PFSK-1 (cell line): Measurements from ENCODE around the gene SNTB2.

Experiments used
- FOXP2 ChIP-seq: optimal IDR thresholded peaks from 2 replicates; pipeline ENCODE3; 2011; ENCODE audit warnings: borderline replicate concordance, control low read depth, inconsistent platforms; ENCODE audit not compliant: insufficient read depth; ENCODE audit errors: extremely low read length, extremely low read depth
- POLR2AphosphoS5 ChIP-seq: IDR thresholded peaks from 2 replicates; pipeline ENCODE4 v1.6.1; 2012; ENCODE audit warnings: low read depth, mild to moderate bottlenecking, control low read depth, low read length, moderate library complexity
- SIN3A ChIP-seq: IDR thresholded peaks from 2 replicates; pipeline ENCODE4 v1.6.1; 2012; ENCODE audit warnings: mild to moderate bottlenecking, low read length, moderate library complexity, borderline replicate concordance; ENCODE audit not compliant: insufficient read depth
- TAF1 ChIP-seq: IDR thresholded peaks from 2 replicates; pipeline ENCODE4 v1.6.1; 2012; ENCODE audit warnings: low read length, control low read depth, borderline replicate concordance; ENCODE audit not compliant: insufficient read depth
- TF ChIP-seq, protein P1 (sequence below), 2 experiments: IDR thresholded peaks; 2 replicates each; pipeline versions ENCODE4 v1.6.1 to v1.8.0; 2011 to 2012; ENCODE audit warnings: low read depth in 2 of 2, low read length in 2 of 2, control low read depth in 1 of 2, inconsistent platforms in 1 of 2, mild to moderate bottlenecking in 1 of 2, moderate library complexity in 1 of 2; ENCODE audit not compliant: insufficient read depth in 1 of 2

Gene SNTB2

DNA sequence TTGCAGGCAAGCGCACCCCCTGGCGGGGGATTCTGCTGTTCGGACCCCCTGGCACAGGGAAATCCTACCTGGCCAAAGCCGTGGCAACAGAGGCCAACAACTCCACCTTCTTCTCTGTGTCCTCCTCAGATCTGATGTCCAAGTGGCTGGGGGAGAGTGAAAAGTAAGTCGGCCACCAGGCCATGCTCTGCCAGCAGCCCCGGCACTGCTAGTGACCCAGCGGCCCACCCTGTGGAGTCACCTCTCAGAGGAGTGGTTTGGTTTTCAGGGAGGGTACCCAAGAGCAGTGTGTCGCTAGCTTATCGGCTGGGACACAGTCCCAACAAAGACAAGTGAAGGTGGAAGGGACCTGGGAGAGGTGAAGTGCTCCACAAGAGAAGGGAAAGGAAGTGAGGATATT is 132.4 kb downstream of the SNTB2 start:
- TF ChIP-seq FOXP2, result no peak

DNA sequence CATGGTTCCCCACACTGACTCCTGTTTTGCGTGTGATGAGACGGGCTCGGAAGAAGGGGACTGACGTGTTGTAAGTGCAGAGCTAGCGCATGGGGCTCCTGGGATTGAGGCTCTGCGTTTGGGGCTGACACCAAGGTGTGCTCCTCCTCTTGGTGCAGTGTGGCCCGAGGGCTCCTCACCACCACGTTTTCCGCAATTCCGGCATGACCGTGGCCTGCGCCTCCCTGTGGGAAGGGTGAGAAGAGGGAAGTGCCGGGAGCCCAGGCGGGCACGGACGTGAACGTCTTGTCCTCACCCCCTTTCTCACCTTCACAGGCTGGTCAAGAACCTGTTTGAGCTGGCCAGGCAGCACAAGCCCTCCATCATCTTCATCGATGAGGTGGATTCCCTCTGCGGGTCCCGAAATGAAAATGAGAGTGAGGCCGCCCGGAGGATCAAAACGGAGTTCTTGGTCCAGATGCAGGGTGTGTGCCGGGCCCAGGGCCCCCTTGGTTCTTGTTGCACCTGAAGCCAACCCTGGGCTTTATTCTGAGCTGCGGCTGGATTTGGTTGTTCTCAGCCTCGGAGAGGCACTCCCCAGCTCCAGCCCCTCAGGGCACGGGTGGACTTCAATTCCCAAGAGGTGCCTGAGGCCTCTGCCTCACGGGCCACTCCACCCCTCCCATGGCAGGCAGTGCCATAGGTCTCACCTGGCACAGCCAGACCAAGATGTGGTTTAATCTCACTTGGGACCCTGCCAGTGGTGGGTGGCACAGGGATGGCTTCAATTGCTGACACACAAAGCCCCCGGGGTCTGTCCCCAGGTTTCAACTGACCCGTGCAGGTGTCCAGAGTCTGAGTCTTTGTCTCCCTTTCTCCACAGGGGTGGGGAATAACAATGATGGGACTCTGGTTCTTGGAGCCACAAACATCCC is 133.1 kb downstream of the SNTB2 start:
- TF ChIP-seq FOXP2, result no peak
- no peak for TF ChIP-seq TAF1
- no peak for TF ChIP-seq POLR2AphosphoS5
- TF ChIP-seq, protein P1, sequence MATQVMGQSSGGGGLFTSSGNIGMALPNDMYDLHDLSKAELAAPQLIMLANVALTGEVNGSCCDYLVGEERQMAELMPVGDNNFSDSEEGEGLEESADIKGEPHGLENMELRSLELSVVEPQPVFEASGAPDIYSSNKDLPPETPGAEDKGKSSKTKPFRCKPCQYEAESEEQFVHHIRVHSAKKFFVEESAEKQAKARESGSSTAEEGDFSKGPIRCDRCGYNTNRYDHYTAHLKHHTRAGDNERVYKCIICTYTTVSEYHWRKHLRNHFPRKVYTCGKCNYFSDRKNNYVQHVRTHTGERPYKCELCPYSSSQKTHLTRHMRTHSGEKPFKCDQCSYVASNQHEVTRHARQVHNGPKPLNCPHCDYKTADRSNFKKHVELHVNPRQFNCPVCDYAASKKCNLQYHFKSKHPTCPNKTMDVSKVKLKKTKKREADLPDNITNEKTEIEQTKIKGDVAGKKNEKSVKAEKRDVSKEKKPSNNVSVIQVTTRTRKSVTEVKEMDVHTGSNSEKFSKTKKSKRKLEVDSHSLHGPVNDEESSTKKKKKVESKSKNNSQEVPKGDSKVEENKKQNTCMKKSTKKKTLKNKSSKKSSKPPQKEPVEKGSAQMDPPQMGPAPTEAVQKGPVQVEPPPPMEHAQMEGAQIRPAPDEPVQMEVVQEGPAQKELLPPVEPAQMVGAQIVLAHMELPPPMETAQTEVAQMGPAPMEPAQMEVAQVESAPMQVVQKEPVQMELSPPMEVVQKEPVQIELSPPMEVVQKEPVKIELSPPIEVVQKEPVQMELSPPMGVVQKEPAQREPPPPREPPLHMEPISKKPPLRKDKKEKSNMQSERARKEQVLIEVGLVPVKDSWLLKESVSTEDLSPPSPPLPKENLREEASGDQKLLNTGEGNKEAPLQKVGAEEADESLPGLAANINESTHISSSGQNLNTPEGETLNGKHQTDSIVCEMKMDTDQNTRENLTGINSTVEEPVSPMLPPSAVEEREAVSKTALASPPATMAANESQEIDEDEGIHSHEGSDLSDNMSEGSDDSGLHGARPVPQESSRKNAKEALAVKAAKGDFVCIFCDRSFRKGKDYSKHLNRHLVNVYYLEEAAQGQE (IDR thresholded peaks at IDR 0.05; ENCODE audit: insufficient read depth in 1 of 2, low read depth in 2 of 2, low read length in 2 of 2), result no peak
- TF ChIP-seq SIN3A, result no peak

DNA sequence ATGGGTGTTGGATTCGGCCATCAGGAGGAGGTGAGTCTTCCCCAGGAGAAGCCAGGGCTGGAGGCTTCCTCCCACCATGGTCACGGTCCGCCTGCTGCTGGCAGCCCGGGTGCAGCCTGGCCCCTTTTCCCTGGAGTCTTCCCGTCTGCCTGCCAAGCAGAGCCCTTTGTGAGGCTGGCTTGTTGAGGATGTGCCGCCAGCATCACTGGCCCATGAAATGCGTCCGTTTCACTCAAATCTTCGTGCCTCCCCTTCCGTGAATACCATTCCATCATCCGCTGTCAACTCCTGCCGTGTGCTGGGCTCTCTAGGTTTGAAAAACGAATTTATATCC is 133.7 kb downstream of the SNTB2 start:
- no peak for TF ChIP-seq POLR2AphosphoS5

DNA sequence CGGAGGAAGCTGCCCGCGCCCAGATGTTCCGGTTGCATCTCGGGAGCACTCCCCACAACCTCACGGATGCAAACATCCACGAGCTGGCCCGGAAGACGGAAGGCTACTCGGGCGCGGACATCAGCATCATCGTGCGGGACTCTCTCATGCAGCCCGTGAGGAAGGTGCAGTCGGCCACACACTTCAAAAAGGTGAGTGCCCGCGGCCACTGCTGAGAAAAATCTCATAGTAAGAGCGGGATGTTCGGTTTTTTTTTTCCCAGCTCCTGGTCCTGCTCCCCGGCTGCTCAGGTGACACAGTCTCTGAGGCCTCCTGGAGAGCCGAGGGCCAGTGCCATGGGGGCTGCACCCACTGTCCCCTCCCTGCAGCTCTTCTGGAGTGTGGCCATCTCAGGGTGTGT is 134.1 kb downstream of the SNTB2 start:
- TF ChIP-seq SIN3A (no peak), POLR2AphosphoS5 (no peak), FOXP2 (no peak), TAF1 (no peak)
- TF ChIP-seq, protein P1 (IDR thresholded peaks at IDR 0.05; ENCODE audit: insufficient read depth in 1 of 2, low read depth in 2 of 2, low read length in 2 of 2), result no peak

DNA sequence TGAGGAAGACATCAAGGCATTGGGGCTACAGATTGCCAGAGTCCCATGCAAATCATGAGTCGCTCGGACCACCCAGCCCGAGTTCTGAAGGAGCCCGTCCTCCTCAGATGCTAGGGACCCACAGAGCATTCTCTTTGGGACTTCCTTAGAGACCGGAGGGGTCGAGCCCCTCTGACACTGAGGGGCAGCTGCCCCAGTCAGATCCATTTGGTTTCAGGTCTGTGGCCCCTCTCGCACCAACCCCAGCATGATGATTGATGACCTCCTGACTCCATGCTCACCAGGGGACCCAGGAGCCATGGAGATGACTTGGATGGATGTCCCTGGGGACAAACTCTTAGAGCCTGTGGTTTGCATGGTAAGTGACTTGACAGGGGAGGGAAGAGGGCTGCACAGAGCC is 135.4 kb downstream of the SNTB2 start:
- no peak for TF ChIP-seq FOXP2
- TF ChIP-seq, protein P1 (IDR thresholded peaks at IDR 0.05; ENCODE audit: insufficient read depth in 1 of 2, low read depth in 2 of 2, low read length in 2 of 2), result no peak
- no peak for TF ChIP-seq SIN3A
- no peak for TF ChIP-seq POLR2AphosphoS5
- TF ChIP-seq TAF1, result no peak

DNA sequence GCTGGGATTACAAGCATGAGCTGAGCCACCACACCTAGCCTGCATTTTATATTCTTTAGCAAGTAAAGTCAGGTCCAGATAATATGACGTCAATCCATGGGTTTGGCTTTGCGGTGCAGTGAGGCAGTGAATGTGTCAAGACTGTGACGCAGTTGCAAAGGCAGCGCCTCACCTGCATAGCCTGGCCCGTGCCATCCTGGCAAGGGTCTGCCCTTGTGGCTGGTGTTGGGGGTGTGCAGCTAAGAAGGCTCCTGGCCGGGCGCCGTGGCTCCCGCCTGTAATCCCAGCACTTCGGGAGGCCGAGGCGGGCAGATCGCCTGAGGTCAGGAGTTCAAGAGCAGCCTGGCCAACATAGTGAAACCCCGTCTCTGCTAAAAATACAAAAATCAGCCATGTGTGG is 136.5 kb downstream of the SNTB2 start:
- TF ChIP-seq FOXP2 (no peak), POLR2AphosphoS5 (no peak; the same call in 1 of the 2 replicates), SIN3A (no peak), TAF1 (no peak)
- TF ChIP-seq, protein P1 (IDR thresholded peaks at IDR 0.05; ENCODE audit: insufficient read depth in 1 of 2, low read depth in 2 of 2, low read length in 2 of 2), result no peak
